DMS79 treated with DMSO at 0.1 percent for 48 hours (cell line): ENCODE results near the gene SNRK.

ENCODE experiments used
- DNase-seq: peaks from one replicate; lab custom pipeline; 2025; lab: John Stamatoyannopoulos, UW

SNRK gene

GRCh38 chr3:43273416-43273815 lies 12.9 kb upstream of the SNRK start:
- no peak for DNase-seq

GRCh38 chr3:43279082-43279481 lies 7.3 kb upstream of the SNRK start:
- no peak for DNase-seq

- no peak for DNase-seq
Measured at GRCh38 chr3:43279532-43279931, 6.8 kb upstream of the SNRK start.

- DNase-seq, result no peak
Measured at GRCh38 chr3:43281020-43281419, 5.3 kb upstream of the SNRK start.

- DNase-seq, result no peak
Measured at GRCh38 chr3:43284171-43284570, 2.2 kb upstream of the SNRK start.

GRCh38 chr3:43285644-43286043 lies 696 bp upstream of the SNRK start:
- no peak for DNase-seq

- peak; percentile 5 for DNase-seq
Measured at GRCh38 chr3:43286841-43287499, 630 bp downstream of the SNRK start.

- DNase-seq, result no peak
Measured at GRCh38 chr3:43287500-43287873, 1.1 kb downstream of the SNRK start.

GRCh38 chr3:43288366-43288765 lies 2.0 kb downstream of the SNRK start:
- DNase-seq, result peak; percentile 3

GRCh38 chr3:43288850-43289249 lies 2.5 kb downstream of the SNRK start:
- DNase-seq, result no peak

GRCh38 chr3:43289401-43289800 lies 3.1 kb downstream of the SNRK start:
- DNase-seq, result no peak

- no peak for DNase-seq
Measured at GRCh38 chr3:43289841-43290470, 3.6 kb downstream of the SNRK start.

- no peak for DNase-seq
Measured at GRCh38 chr3:43290956-43291355, 4.6 kb downstream of the SNRK start.

- no peak for DNase-seq
Measured at GRCh38 chr3:43291546-43291945, 5.2 kb downstream of the SNRK start.

GRCh38 chr3:43294975-43295374 lies 8.6 kb downstream of the SNRK start:
- no peak for DNase-seq

GRCh38 chr3:43296565-43296964 lies 10.2 kb downstream of the SNRK start:
- no peak for DNase-seq

GRCh38 chr3:43298292-43298691 lies 12.0 kb downstream of the SNRK start:
- no peak for DNase-seq

- DNase-seq, result no peak
Measured at GRCh38 chr3:43298761-43299160, 12.4 kb downstream of the SNRK start.

GRCh38 chr3:43302116-43302880 lies 16.0 kb downstream of the SNRK start:
- DNase-seq, result no peak

GRCh38 chr3:43304126-43304525 lies 17.8 kb downstream of the SNRK start:
- DNase-seq, result no peak

GRCh38 chr3:43307226-43307625 lies 20.9 kb downstream of the SNRK start:
- no peak for DNase-seq

GRCh38 chr3:43307649-43308048 lies 21.3 kb downstream of the SNRK start:
- DNase-seq, result no peak
